ENCODE measurements around the gene PTPRG.

- TF ChIP-seq TAF1 (IDR thresholded peaks at IDR 0.05; ENCODE audit: low read depth), result no peak
- TF ChIP-seq YY1 (IDR thresholded peaks at IDR 0.05; ENCODE audit: low read depth), result no peak
- TF ChIP-seq EGR1 (IDR thresholded peaks at IDR 0.05), result no peak
- no peak for TF ChIP-seq TCF12 (IDR thresholded peaks at IDR 0.05; ENCODE audit: low read depth)
- TF ChIP-seq CEBPB (IDR thresholded peaks at IDR 0.05), result no peak
- TF ChIP-seq RAD21 (IDR thresholded peaks at IDR 0.05; ENCODE audit: low read depth), result no peak
- no peak for TF ChIP-seq EP300 (IDR thresholded peaks at IDR 0.05; ENCODE audit: borderline replicate concordance)
Measured at GRCh38 chr3:61944726-61945125, 383.4 kb downstream of the PTPRG start.
